Spinal cord (tissue), 10 donors: ENCODE data around the gene SCN2B. TPM values are rescaled to one million over a fixed set of nuclear protein-coding genes. Genes with fewer than 3 reads are reported as not detected.

Source experiments
- DNase-seq, 6 donors: peaks; one replicate each; pipeline versions ENCODE4 v3.0.0 to v3.0.0-alpha.2; 2013 to 2015; ENCODE audit warnings: low spot score in 6 of 6, low read depth in 4 of 6
- H3K27ac ChIP-seq: one replicate; pipeline ENCODE4 v1.5.1; 2013; ENCODE audit warnings: low read depth, low read length, control low read depth
- H3K27me3 ChIP-seq: one replicate; pipeline ENCODE4 v1.6.1; 2013; ENCODE audit warnings: low read length; ENCODE audit not compliant: control insufficient read depth, insufficient read depth
- H3K36me3 ChIP-seq: one replicate; pipeline ENCODE4 v1.6.1; 2013; ENCODE audit warnings: low read length; ENCODE audit not compliant: control insufficient read depth, insufficient read depth
- H3K4me1 ChIP-seq: one replicate; pipeline ENCODE4 v1.6.1; 2013; ENCODE audit warnings: low read length; ENCODE audit not compliant: control insufficient read depth, insufficient read depth
- H3K4me3 ChIP-seq: one replicate; pipeline ENCODE4 v1.5.1; 2013; ENCODE audit warnings: low read depth, low read length, control low read depth
- H3K9me3 ChIP-seq: one replicate; pipeline ENCODE4 v1.6.1; 2013; ENCODE audit warnings: low read length; ENCODE audit not compliant: control insufficient read depth, insufficient read depth
- WGBS: methylation state at CpG from one replicate; pipeline ENCODE4 v1.1.5; 2013; ENCODE audit warnings: missing lambda C conversion rate; ENCODE audit not compliant: insufficient coverage; 5-methylcytosine and 5-hydroxymethylcytosine counted together
- polyA plus RNA-seq, 2 donors: library from polyadenylated mRNA; unstranded; fragments of 120-200 nt; gene quantifications; one replicate each; pipeline ENCODE4 v1.2.1, GENCODE V29; 2013; ENCODE audit not compliant: insufficient read length in 2 of 2
- total RNA-seq, 2 donors: library from RNA; depleted of rRNA in 1 of 2; stranded (reverse); fragments of 120-200 nt in 1 of 2; fragments of >200 nt in 1 of 2; gene quantifications; one replicate each; pipeline versions ENCODE4 v1.2.3 to v1.2.4, GENCODE V29; 2013 to 2014
- donor health status: healthy.

SCN2B gene
- total and polyA plus RNA-seq, 4 donors, result 12.6 to 24.6 (median 14.4) TPM

- H3K27ac ChIP-seq, result no peak overlapping the region
- H3K27me3 ChIP-seq, result no peaks in the 10 kb centered on the region
- H3K4me1 ChIP-seq, result no peaks in the 10 kb centered on the region
- H3K4me3 ChIP-seq, result no peak overlapping the region
- no peaks in the 10 kb centered on the region for H3K9me3 ChIP-seq
- DNase-seq, result no peak
- H3K36me3 ChIP-seq, result no peaks in the 10 kb centered on the region
- 59% methylated on average over 7 of the region's 11 CpGs for WGBS
Observed at GRCh38 chr11:118128721-118129470, 47.5 kb downstream of the SCN2B start.

- H3K4me3 ChIP-seq, result no peak overlapping the region
- 59% methylated on average over 3 of the region's 4 CpGs for WGBS
- H3K4me1 ChIP-seq, result no peaks in the 10 kb centered on the region
- no peak overlapping the region for H3K27ac ChIP-seq
- no peaks in the 10 kb centered on the region for H3K27me3 ChIP-seq
- H3K9me3 ChIP-seq, result no peaks in the 10 kb centered on the region
- H3K36me3 ChIP-seq, result no peaks in the 10 kb centered on the region
- DNase-seq, result peak in 1 of 6 donors; percentile 20
Observed at GRCh38 chr11:118128310-118128709, 48.1 kb downstream of the SCN2B start.

- no peak for DNase-seq
- WGBS, result 63% methylated on average over 5 of the region's 7 CpGs
- Histone ChIP-seq H3K27ac (no peak overlapping the region), H3K36me3 (no peaks in the 10 kb centered on the region), H3K9me3 (no peaks in the 10 kb centered on the region), H3K4me3 (no peak overlapping the region), H3K27me3 (no peaks in the 10 kb centered on the region), H3K4me1 (no peaks in the 10 kb centered on the region)
Observed at GRCh38 chr11:118126082-118126838, 50.2 kb downstream of the SCN2B start.

- no peak for DNase-seq
- Histone ChIP-seq H3K4me3 (no peak overlapping the region), H3K27me3 (no peaks in the 10 kb centered on the region), H3K9me3 (no peaks in the 10 kb centered on the region), H3K4me1 (no peaks in the 10 kb centered on the region), H3K27ac (no peak overlapping the region), H3K36me3 (no peaks in the 10 kb centered on the region)
- 81% methylated on average over 4 of the region's 8 CpGs for WGBS
Observed at GRCh38 chr11:118124929-118125535, 51.4 kb downstream of the SCN2B start.

- DNase-seq, result no peak
- H3K9me3 ChIP-seq, result no peaks in the 10 kb centered on the region
- no CpG with 5 or more reads among the region's 1 CpG for WGBS
Observed at GRCh38 chr11:118120793-118121192, 55.6 kb downstream of the SCN2B start.

GRCh38 chr11:118117790-118118601 is 58.4 kb downstream of the SCN2B start:
- Histone ChIP-seq H3K27ac (no peak overlapping the region), H3K4me3 (no peak overlapping the region), H3K4me1 (no peaks in the 10 kb centered on the region), H3K9me3 (no peaks in the 10 kb centered on the region), H3K27me3 (no peaks in the 10 kb centered on the region), H3K36me3 (no peaks in the 10 kb centered on the region)
- WGBS, result 64% methylated on average over 6 of the region's 9 CpGs
- no peak for DNase-seq

More at GRCh38 chr11:118120793-118121192, 55.6 kb downstream of the SCN2B start:
- H3K27me3 ChIP-seq, result no peaks in the 10 kb centered on the region
- H3K36me3 ChIP-seq, result no peaks in the 10 kb centered on the region
- no peaks in the 10 kb centered on the region for H3K4me1 ChIP-seq
- no peak overlapping the region for H3K27ac ChIP-seq
- H3K4me3 ChIP-seq, result no peak overlapping the region

GRCh38 chr11:118115048-118115447 is 61.4 kb downstream of the SCN2B start:
- Histone ChIP-seq H3K4me3 (no peak overlapping the region), H3K36me3 (no peaks in the 10 kb centered on the region), H3K27ac (no peak overlapping the region), H3K4me1 (no peaks in the 10 kb centered on the region), H3K9me3 (no peaks in the 10 kb centered on the region), H3K27me3 (no peaks in the 10 kb centered on the region)
- WGBS, result 93% methylated on average over 7 of the region's 7 CpGs
- DNase-seq, result no peak

- Histone ChIP-seq H3K4me3 (no peak overlapping the region), H3K27me3 (no peaks in the 10 kb centered on the region), H3K4me1 (no peaks in the 10 kb centered on the region), H3K36me3 (no peaks in the 10 kb centered on the region), H3K9me3 (no peaks in the 10 kb centered on the region), H3K27ac (no peak overlapping the region)
- no peak for DNase-seq
- no CpG with 5 or more reads among the region's 1 CpG for whole genome bisulfite sequencing
Observed at GRCh38 chr11:118114266-118114665, 62.2 kb downstream of the SCN2B start.

GRCh38 chr11:118112711-118113430 is 63.6 kb downstream of the SCN2B start:
- Histone ChIP-seq H3K9me3 (no peaks in the 10 kb centered on the region), H3K4me3 (no peak overlapping the region), H3K4me1 (no peaks in the 10 kb centered on the region), H3K27ac (no peak overlapping the region), H3K36me3 (no peaks in the 10 kb centered on the region), H3K27me3 (peaks cover 2% of the 10 kb centered on the region)
- DNase-seq, result no peak
- 85% methylated on average over 5 of the region's 11 CpGs for WGBS
